ENCODE measurements around the gene PMPCB.

The PMPCB gene

GRCh38 chr7:103325744-103326143 is 28.5 kb downstream of the PMPCB start:
- no peak for DNase-seq (ENCODE audit: low read depth in 3 of 3)

DNA sequence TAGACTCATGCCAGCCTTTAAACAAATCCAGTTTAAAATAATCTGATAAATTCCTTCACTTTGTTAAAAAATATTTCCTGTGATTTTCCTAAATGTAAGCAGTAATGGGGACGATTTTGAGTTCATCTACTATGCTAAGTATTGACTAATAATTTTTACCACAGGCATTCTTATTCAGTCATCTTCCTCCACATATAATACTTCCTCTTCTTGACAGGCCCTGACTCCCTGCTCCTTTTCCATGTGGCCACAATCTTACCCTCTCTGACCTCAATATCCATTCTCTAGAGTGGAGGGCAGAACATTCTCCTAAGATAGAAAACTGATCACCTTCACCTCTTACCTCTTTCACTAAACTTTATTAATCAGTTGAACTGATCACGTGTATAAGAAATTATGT is 39.5 kb downstream of the PMPCB start:
- DNase-seq (ENCODE audit: low read depth in 3 of 3): no peak

- no peak for DNase-seq (ENCODE audit: low read depth in 3 of 3)
Measured at GRCh38 chr7:103338864-103339263, 41.6 kb downstream of the PMPCB start.

- no peak for DNase-seq (ENCODE audit: low read depth in 3 of 3)
Measured at GRCh38 chr7:103341466-103341865, 44.2 kb downstream of the PMPCB start.

DNA sequence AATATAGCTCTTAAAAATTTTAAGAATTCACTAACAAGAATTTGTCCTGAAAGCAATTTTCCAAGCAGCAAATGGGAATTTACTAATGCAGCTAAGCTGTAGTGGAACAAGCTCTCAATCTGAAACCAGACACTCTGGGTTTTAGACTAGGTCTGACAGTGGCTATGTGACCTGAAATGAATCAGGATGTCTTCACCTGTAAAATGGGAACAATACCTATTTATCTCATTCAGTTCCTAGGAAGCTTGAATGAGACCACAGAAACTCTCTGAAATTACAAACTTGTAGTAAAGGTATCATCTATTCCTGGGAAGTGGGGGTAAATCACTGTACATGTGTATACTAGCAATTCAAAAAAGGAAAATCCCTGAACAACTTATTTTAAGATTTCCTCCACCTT is 46.1 kb downstream of the PMPCB start:
- no peak for DNase-seq (ENCODE audit: low read depth in 3 of 3)

- DNase-seq (ENCODE audit: low read depth in 3 of 3): peak in 1 of 3 donors; percentile 28
Measured at GRCh38 chr7:103343758-103344452, 46.7 kb downstream of the PMPCB start.

GRCh38 chr7:103344453-103345149 is 47.4 kb downstream of the PMPCB start, which contains the start of gene DNAJC2:
Gene DNAJC2 (minus strand): TSS chr7:103344767. CDS start chr7:103344622, 145 bp downstream.
- peak; percentile 69 to 80 (median 77) for DNase-seq (ENCODE audit: low read depth in 3 of 3)

GRCh38 chr7:103346396-103346795 is 49.2 kb downstream of the PMPCB start:
- no peak for DNase-seq (ENCODE audit: low read depth in 3 of 3)

GRCh38 chr7:103347507-103348267 is 50.5 kb downstream of the PMPCB start, which contains the start of gene PSMC2:
Gene PSMC2 (plus strand): TSS chr7:103347643. CDS start chr7:103347712, 69 bp downstream.
- DNase-seq (ENCODE audit: low read depth in 3 of 3): peak; percentile 60 to 72 (median 65)

GRCh38 chr7:103348452-103348851 is 51.2 kb downstream of the PMPCB start:
- no peak for DNase-seq (ENCODE audit: low read depth in 3 of 3)

- DNase-seq (ENCODE audit: low read depth in 3 of 3): no peak
Measured at GRCh38 chr7:103348959-103349358, 51.7 kb downstream of the PMPCB start.

DNA sequence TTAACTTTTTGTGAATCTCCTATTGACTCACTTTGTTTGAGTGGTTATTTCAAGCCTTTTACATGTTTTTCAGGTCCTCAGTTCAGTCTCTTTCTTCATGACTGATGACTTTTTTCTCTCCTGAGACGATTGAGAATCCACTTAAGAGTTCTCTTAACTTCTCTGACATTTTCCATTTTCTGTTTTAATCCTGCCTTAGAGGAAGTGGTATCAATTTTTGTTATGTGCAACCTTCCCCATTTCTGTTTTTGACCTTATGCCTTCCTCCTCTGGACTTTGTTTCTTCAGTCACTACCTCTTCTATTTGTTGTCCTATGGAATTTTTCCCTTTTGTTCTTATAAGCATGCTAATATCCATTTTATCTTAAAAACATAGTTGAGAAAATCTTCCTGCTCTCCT is 52.6 kb downstream of the PMPCB start:
- no peak for DNase-seq (ENCODE audit: low read depth in 3 of 3)
